Tibial nerve (tissue), 3 donors: ENCODE data around the gene SLC25A45.

Source experiments
- CTCF ChIP-seq, 5 experiments: fragments of 200-600 bp in 3 of 5; fragments of 450-650 bp in 2 of 5; sonication (generic) in 3 of 5; IDR thresholded peaks; one replicate each; pipeline ENCODE4 v1.5.1; 2016 to 2019; ENCODE audit warnings: antibody characterized with exemption in 5 of 5, mild to moderate bottlenecking in 3 of 5, moderate library complexity in 2 of 5
- POLR2A ChIP-seq, 2 donors: fragments of 450-650 bp; IDR thresholded peaks; one replicate each; pipeline ENCODE4 v1.6.1; 2017; ENCODE audit warnings: antibody characterized with exemption in 2 of 2, mild to moderate bottlenecking in 2 of 2, moderate library complexity in 2 of 2

- no peak for TF ChIP-seq CTCF (IDR thresholded peaks at IDR 0.05)
- no peak for TF ChIP-seq POLR2A (IDR thresholded peaks at IDR 0.05)
Measured at GRCh38 chr11:65403607-65404121, 21.2 kb upstream of the SLC25A45 start.
